HG03378 (cell line): ENCODE results near the gene PHACTR3.

Experiments used
- ATAC-seq: cut with Tn5 transposase; IDR thresholded peaks from one replicate; pipeline ENCODE4 v1.9.1; 2021; ENCODE audit warnings: mild to moderate bottlenecking, moderate library complexity; ENCODE audit not compliant: unreplicated experiment

Gene PHACTR3

DNA sequence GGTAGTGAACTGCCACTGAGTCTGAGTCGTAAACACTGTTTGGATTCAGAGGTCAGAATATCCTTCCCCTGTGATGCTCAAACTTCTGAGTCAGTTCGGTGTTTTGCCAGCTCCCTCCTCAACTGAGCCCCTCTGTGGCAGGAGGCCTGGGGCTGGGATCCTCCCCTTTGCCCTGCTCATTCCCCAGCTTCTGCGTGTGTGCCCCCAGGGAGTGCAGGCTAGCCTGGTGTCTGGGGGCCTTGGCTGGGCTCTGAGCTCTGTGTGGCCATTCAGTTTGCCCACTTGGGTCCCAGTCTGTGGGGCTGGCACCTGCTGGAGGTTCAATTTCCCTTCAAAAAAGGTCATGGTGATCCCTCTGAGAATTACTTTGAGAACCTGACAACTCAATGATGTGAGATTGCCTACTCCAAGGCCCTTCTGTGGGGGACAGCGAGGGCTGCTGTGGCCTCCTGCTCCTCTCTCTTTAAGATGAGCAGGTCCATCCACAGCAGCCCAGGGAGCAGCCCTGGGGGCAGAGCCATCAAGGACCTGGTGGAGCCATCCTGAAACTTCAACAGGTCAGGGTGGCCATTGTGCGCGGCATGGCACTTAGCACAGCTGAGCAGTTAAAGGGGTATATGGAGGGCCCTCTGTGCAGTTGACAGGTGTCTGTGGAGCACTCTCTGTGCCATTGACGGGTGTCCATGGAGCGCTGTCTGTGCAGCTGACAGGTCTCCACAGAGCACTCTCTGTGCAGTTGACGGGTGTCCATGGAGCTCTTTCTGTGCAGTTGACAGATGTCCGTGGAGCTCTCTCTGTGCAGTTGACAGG, 181.9 kb downstream of the PHACTR3 start:
- no peak for ATAC-seq

- ATAC-seq = no peak
Measured at GRCh38 chr20:59786801-59787537, 182.6 kb downstream of the PHACTR3 start.

GRCh38 chr20:59787538-59787890, 183.2 kb downstream of the PHACTR3 start:
- no peak for ATAC-seq

DNA sequence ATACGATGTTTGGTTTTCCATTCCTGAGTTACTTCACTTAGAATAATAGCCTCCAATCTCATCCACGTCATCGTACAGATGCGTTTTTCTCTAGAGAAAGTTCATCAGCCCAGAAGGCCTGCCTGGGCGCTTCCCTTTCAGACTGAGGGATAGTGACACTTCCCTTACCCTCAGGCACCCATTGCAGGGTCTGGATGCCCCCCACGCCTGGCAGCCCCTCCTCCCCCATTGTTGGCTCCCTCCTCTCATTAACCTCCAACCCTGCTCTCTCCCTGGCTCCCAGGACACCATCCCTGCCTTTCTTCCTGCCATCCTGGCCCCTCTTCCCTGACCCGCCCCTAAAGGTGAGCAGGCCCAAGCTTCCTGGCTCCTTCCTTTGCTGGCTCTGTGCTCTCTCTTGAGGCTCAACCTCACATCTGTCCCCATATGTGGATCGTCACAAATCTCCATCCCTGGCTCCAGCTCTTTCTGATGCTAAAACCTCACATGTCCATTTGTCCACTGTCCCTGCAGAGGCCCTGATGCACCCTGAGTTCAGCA, 183.9 kb downstream of the PHACTR3 start:
- ATAC-seq = no peak

DNA sequence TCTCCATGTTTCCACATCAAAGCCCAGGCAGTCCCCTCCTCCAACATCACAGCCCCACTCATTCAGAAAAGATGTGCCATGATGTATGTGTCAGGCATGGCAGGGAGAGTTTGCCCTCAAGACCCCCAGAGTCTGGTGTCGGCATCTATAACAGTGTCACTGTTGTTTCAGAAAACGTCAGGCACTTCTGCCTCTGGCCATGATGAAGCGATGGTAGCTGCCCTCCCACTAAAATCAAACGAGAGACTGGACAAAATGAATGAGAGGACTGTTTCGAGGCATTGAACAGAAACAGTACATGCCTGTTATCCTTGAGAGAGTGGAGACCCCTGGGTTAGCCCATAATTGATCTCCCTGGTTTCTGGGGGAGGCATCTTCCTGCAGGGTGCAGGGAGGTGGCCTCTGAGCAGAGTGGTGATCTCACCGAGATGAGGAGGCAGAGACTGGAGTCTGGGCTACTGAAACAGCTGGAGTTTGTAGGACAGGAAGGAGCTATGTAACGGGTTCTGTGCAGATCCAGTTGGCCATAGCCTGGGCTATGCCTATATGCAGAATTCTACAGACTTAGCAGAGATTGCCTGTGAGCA, 184.6 kb downstream of the PHACTR3 start:
- no peak for ATAC-seq

DNA sequence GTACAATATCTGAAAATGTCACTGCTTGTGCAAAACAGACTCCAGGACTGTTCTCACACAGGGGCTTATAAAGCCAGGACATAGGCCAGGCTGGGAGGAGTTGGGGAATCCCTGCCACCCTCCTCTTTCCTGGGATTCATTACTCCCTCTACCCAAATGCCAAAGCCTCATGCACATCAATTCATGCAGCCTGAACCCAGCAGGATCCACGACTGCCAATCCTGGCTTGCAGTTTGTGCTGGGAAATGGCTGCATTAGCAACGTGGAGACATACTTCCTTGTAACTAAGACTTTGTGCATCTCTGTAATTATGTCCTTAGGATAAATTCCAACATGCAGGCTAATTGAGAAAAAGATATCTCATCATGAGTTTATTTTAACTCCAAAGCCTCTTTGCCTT, 185.3 kb downstream of the PHACTR3 start:
- no peak for ATAC-seq

GRCh38 chr20:59790346-59790745, 186.0 kb downstream of the PHACTR3 start:
- no peak for ATAC-seq

DNA sequence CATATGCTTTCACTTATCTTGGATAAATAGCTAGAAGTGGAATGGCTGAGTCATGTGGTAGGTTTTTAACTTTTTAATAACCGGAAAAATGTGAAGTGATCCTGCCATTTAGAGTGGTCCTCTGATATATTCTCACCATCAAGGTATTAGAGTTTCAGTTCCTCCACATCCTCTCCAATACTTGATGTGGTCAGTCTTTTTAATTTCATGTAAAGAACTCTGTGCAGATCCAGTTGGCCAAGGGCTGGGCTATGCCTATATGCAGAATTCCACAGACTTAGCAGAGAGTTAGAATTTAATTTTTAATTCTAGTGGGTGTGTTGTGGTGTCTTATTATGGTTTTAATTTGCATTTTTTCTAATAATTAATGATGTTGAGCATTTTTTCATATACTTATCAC, 188.0 kb downstream of the PHACTR3 start:
- ATAC-seq = no peak

DNA sequence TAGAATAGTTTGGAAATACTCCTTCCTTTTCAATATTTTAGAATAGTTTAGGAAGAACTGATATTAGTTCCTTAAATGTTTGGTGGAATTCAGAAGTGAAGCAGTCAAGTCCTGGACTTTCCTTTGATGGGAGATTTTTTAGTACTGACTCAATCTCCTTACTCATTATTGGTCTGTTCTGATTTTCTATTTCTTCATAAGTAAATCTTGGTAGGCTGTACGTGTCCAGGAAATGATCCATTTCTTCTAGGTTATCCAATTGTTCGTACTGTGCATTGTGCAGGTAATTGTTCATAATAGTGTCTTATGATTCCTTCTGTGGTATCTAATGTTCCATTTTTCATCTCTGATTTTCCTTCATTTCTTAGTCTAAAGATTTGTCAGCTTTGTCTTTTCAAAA, 190.2 kb downstream of the PHACTR3 start:
- no peak for ATAC-seq

GRCh38 chr20:59800309-59800708, 196.0 kb downstream of the PHACTR3 start:
- no peak for ATAC-seq

GRCh38 chr20:59802018-59802417, 197.7 kb downstream of the PHACTR3 start:
- no peak for ATAC-seq

- no peak for ATAC-seq
Measured at GRCh38 chr20:59802471-59803221, 198.3 kb downstream of the PHACTR3 start.

- ATAC-seq = no peak
Measured at GRCh38 chr20:59804347-59804746, 200.0 kb downstream of the PHACTR3 start.

DNA sequence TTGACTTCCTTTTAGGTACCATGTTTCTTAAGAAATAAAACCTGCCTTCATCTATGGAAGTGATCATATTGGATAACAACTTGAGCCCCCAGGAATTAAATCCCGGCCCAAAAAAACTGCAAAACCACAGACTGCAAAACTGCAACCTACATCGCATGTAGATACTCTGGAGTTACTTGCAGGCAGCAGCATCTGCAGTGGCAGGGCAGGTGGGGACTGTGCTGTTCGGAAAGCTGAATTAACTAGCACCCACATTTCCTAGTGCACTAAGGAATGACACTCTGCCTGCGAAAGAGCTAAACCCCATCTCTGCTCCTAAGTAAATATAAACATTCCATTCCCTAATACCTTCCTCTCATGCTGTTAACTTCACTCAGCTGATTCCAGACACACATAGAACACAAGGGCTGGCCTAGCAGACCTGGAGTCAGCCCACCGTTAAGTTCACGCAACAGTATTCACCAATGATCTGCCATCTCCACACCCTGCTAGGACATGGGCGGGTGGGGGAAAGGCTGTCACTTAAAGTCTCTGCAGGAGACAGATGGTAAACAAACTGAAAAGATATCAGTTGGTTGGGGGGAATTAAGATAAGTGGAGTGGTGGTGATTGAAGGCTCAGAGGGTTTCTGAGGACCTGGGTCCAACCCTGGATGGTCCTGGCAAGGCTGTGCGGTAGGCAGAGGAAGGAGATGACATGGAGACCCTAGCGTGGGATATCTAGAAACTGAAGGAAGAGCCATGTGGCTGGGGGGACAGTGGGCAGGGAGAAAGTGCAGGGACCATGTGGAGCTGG, 200.7 kb downstream of the PHACTR3 start:
- ATAC-seq = no peak

- no peak for ATAC-seq
Measured at GRCh38 chr20:59805786-59806577, 201.6 kb downstream of the PHACTR3 start.

- ATAC-seq = no peak
Measured at GRCh38 chr20:59806578-59806975, 202.2 kb downstream of the PHACTR3 start.

DNA sequence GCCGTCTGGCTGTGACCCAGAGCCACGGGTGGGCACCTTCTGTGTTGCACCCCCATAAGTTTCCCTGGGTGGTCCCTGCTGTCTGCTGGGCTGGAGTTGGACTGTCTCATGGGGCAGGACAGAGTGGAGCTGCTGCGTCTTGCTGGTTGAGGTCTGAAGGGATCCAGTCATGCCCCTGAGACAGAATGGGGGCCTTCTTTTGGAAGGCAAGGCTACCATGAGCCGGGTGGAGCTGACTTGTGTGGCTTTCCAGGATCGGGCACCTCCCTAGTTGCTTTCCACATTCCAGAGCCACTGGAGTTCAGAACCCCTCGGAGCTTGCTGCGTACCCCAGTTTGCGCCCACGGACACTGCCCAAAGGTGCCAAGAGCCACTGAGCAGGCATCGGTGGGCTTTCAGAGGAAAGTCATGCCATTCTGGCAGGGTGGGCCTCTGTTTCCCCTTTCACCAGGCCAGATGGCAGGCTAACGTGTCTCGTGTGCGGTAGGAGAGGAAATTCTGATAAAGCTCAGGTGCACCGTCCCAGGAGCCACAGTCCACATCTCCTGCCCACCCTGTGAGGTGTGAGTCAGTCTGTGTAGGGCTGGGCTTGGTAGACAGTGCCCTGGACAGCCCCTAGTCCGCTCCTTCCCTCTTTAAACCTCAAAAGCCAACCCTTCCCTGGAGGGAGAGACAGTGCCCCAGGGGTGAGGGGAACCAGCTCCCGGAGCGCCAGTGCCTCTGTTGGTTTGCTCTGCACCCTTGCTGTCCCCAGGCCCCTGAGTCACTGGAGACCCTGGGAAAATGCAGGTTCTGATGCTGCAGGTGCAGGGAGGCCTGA, 203.8 kb downstream of the PHACTR3 start:
- ATAC-seq = no peak

- ATAC-seq = no peak
Measured at GRCh38 chr20:59808729-59809381, 204.5 kb downstream of the PHACTR3 start.
